ENCODE results near the gene RBM42.

- no peak for TF ChIP-seq CTCF (IDR thresholded peaks at IDR 0.05)
- TF ChIP-seq POLR2A (IDR thresholded peaks at IDR 0.05), result no peak
These were observed 12.8 kb downstream of the RBM42 start, which contains the start of gene ETV2 for GRCh38 chr19:35641515-35642151.
